ENCODE results near the gene PABPN1L.
"Not testable (repeated sequence)": the region's sequence is repeated elsewhere in the genome, so short reads cannot be mapped to it uniquely, and the experiment has no call there.

The PABPN1L gene

GRCh38 chr16:88893127-88893968 lies 26.9 kb upstream of the PABPN1L start:
- DNase-seq = no peak
- Histone ChIP-seq H2AFZ (ENCODE audit: low read length) (no peak overlapping the region), H3K4me1 (ENCODE audit: low read length) (no peaks in the 10 kb centered on the region), H4K20me1 (ENCODE audit: insufficient read depth, low read length) (no peaks in the 10 kb centered on the region), H3K4me3 (ENCODE audit: low read length) (no peak overlapping the region), H3K9me2 (replicated peaks; ENCODE audit: insufficient read depth, low read length) (no peaks in the 10 kb centered on the region), H3F3A (ENCODE audit: insufficient read depth, low read length) (no peaks in the 10 kb centered on the region), H3K9ac (ENCODE audit: low read length) (no peak overlapping the region), H3K4me2 (ENCODE audit: low read depth, low read length) (no peak overlapping the region), H3K27ac (ENCODE audit: low read length) (no peak overlapping the region), H3K9me3 (replicated peaks; ENCODE audit: insufficient read depth, low read length) (no peaks in the 10 kb centered on the region), H3K36me3 (replicated peaks; ENCODE audit: insufficient read depth, low read length) (no peaks in the 10 kb centered on the region), H3K79me2 (ENCODE audit: low read length) (no peaks in the 10 kb centered on the region), H3K27me3 (replicated peaks; ENCODE audit: insufficient read depth, low read length) (no peaks in the 10 kb centered on the region)
- TF ChIP-seq EZH2phosphoT487 (IDR thresholded peaks at IDR 0.05; ENCODE audit: low read length) (no peak), EZH2 (optimal IDR thresholded peaks at IDR 0.05; ENCODE audit: low read depth, low read length) (no peak)
- TF ChIP-seq, protein P1, sequence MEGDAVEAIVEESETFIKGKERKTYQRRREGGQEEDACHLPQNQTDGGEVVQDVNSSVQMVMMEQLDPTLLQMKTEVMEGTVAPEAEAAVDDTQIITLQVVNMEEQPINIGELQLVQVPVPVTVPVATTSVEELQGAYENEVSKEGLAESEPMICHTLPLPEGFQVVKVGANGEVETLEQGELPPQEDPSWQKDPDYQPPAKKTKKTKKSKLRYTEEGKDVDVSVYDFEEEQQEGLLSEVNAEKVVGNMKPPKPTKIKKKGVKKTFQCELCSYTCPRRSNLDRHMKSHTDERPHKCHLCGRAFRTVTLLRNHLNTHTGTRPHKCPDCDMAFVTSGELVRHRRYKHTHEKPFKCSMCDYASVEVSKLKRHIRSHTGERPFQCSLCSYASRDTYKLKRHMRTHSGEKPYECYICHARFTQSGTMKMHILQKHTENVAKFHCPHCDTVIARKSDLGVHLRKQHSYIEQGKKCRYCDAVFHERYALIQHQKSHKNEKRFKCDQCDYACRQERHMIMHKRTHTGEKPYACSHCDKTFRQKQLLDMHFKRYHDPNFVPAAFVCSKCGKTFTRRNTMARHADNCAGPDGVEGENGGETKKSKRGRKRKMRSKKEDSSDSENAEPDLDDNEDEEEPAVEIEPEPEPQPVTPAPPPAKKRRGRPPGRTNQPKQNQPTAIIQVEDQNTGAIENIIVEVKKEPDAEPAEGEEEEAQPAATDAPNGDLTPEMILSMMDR (IDR thresholded peaks at IDR 0.05; ENCODE audit: low read length) = no peak

- no peak for DNase-seq
- no peak overlapping the region for H3K9ac ChIP-seq (ENCODE audit: low read length)
- H3K79me2 ChIP-seq (ENCODE audit: low read length) = no peaks in the 10 kb centered on the region
- H3K27ac ChIP-seq (ENCODE audit: low read length) = no peak overlapping the region
- H3K4me3 ChIP-seq (ENCODE audit: low read length) = no peak overlapping the region
- TF ChIP-seq, protein P1 (IDR thresholded peaks at IDR 0.05; ENCODE audit: low read length) = no peak
- TF ChIP-seq EZH2 (optimal IDR thresholded peaks at IDR 0.05; ENCODE audit: low read depth, low read length) (no peak), EZH2phosphoT487 (IDR thresholded peaks at IDR 0.05; ENCODE audit: low read length) (no peak)
- no peaks in the 10 kb centered on the region for H3K36me3 ChIP-seq (replicated peaks; ENCODE audit: insufficient read depth, low read length)
- no peak overlapping the region for H3K4me2 ChIP-seq (ENCODE audit: low read depth, low read length)
- no peaks in the 10 kb centered on the region for H3K9me2 ChIP-seq (replicated peaks; ENCODE audit: insufficient read depth, low read length)
- H3K9me3 ChIP-seq (replicated peaks; ENCODE audit: insufficient read depth, low read length) = no peaks in the 10 kb centered on the region
- no peaks in the 10 kb centered on the region for H3K27me3 ChIP-seq (replicated peaks; ENCODE audit: insufficient read depth, low read length)
- H2AFZ ChIP-seq (ENCODE audit: low read length) = no peak overlapping the region
- H3K4me1 ChIP-seq (ENCODE audit: low read length) = no peaks in the 10 kb centered on the region
- no peaks in the 10 kb centered on the region for H3F3A ChIP-seq (ENCODE audit: insufficient read depth, low read length)
- no peaks in the 10 kb centered on the region for H4K20me1 ChIP-seq (ENCODE audit: insufficient read depth, low read length)
These were observed 25.6 kb upstream of the PABPN1L start for GRCh38 chr16:88892065-88892464.

DNA sequence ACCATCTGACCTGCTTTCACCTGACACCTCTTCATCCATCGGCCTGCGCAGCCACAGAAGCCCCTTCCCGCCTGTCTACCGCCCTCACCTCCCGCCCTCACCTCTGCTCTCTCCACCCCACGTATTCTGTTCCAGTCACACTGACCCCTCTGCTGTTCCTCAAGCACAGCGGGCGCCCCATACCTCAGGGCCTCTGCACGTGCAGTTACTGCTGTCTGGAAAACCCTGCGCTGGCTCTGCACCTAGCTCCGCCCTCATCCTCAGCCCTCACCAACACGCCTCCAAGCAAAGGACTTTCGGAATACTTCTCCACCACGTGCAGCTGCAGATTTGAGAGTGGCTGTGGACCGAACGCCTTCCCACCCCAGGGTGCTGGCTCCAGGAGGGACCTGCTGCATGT lies 24.6 kb upstream of the PABPN1L start:
- H3K9ac ChIP-seq (ENCODE audit: low read length) = no peak overlapping the region
- H3K27ac ChIP-seq (ENCODE audit: low read length) = no peak overlapping the region
- H4K20me1 ChIP-seq (ENCODE audit: insufficient read depth, low read length) = no peaks in the 10 kb centered on the region
- H2AFZ ChIP-seq (ENCODE audit: low read length) = no peak overlapping the region
- no peak for DNase-seq
- H3K36me3 ChIP-seq (replicated peaks; ENCODE audit: insufficient read depth, low read length) = no peaks in the 10 kb centered on the region
- H3F3A ChIP-seq (ENCODE audit: insufficient read depth, low read length) = no peaks in the 10 kb centered on the region
- H3K4me1 ChIP-seq (ENCODE audit: low read length) = no peaks in the 10 kb centered on the region
- H3K79me2 ChIP-seq (ENCODE audit: low read length) = no peaks in the 10 kb centered on the region
- H3K9me3 ChIP-seq (replicated peaks; ENCODE audit: insufficient read depth, low read length) = no peaks in the 10 kb centered on the region
- no peaks in the 10 kb centered on the region for H3K9me2 ChIP-seq (replicated peaks; ENCODE audit: insufficient read depth, low read length)
- no peak overlapping the region for H3K4me2 ChIP-seq (ENCODE audit: low read depth, low read length)
- no peak for TF ChIP-seq EZH2phosphoT487 (IDR thresholded peaks at IDR 0.05; ENCODE audit: low read length)
- TF ChIP-seq, protein P1 (IDR thresholded peaks at IDR 0.05; ENCODE audit: low read length) = no peak
- TF ChIP-seq EZH2 (optimal IDR thresholded peaks at IDR 0.05; ENCODE audit: low read depth, low read length) = no peak
- H3K27me3 ChIP-seq (replicated peaks; ENCODE audit: insufficient read depth, low read length) = no peaks in the 10 kb centered on the region
- no peak overlapping the region for H3K4me3 ChIP-seq (ENCODE audit: low read length)

- H3F3A ChIP-seq (ENCODE audit: insufficient read depth, low read length); H3K9me3 ChIP-seq (replicated peaks; ENCODE audit: insufficient read depth, low read length); H3K27ac ChIP-seq (ENCODE audit: low read length); H3K36me3 ChIP-seq (replicated peaks; ENCODE audit: insufficient read depth, low read length); H3K4me2 ChIP-seq (ENCODE audit: low read depth, low read length); H3K79me2 ChIP-seq (ENCODE audit: low read length); H3K4me1 ChIP-seq (ENCODE audit: low read length); H3K9ac ChIP-seq (ENCODE audit: low read length); DNase-seq; H3K4me3 ChIP-seq (ENCODE audit: low read length); H3K9me2 ChIP-seq (replicated peaks; ENCODE audit: insufficient read depth, low read length); H2AFZ ChIP-seq (ENCODE audit: low read length); H4K20me1 ChIP-seq (ENCODE audit: insufficient read depth, low read length); H3K27me3 ChIP-seq (replicated peaks; ENCODE audit: insufficient read depth, low read length): not testable (repeated sequence)
These were observed 23.4 kb upstream of the PABPN1L start for GRCh38 chr16:88889702-88890352.

All from MM.1S (cell line).